ENCODE results near the gene TEDC1. TPM values are rescaled to one million over a fixed set of nuclear protein-coding genes. Genes with fewer than 3 reads are reported as not detected.

Gene TEDC1
- total RNA-seq, 2 donors from 2014 or later = 25.1 to 59.2 TPM

DNA sequence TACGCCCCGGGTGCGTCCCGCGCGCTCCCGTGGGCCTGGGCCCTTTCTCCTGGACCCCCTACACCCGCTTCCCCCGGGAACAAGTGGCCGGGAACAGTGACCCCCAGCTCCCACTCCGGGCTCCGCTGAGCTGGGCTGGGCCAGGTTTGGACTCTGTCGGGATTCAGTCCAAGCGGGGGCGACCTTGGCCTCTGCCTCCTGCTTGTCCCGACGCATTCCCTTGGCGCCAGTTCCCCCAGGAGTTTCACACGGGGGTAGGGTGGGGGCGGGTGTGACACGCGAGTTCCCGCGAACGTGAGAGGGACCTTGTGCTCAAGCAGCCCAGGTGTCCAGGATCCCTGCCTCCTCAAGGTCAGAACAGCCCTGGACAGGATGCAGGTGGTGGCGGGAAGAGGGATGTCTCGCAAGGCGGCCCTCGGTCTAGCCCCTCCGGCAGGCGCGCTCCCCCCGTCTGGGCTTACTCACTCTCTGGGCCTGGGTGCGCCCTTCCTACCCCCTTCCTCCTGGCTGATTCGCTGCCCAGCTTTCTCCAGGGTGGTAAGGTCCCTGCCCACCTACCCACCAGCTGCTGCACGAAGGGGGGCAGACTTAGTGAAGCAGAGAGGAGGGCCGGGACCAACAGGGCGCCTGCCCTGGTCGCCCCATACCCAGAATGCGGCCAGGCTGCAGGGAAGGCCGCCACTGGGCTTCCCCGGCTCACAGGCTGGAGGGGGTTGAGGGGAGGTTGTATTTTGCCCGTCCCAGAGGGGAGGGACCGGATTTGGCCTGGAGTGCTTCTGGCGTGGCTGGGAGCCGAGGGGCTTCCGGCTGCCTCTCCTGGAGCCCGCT lies 15.6 kb upstream of the TEDC1 start:
- DNase-seq (ENCODE audit: low spot score) (no peak), ATAC-seq (no peak)
- no peaks in the 10 kb centered on the region for H3K36me3 Mint-ChIP-seq
- peaks cover 9% of the 10 kb centered on the region in 2 donors for H3K4me1 Mint-ChIP-seq (ENCODE audit: low read depth in 2 of 2)
- H3K27me3 Mint-ChIP-seq = no peaks in the 10 kb centered on the region
- H3K27ac Mint-ChIP-seq = no peak overlapping the region
- peak overlapping the region; percentile 8 for H3K4me3 Mint-ChIP-seq
- H3K9me3 Mint-ChIP-seq = no peaks in the 10 kb centered on the region

- Mint-ChIP-seq H3K9me3 (no peaks in the 10 kb centered on the region), H3K36me3 (no peaks in the 10 kb centered on the region), H3K27me3 (no peaks in the 10 kb centered on the region), H3K4me1 (ENCODE audit: low read depth in 2 of 2) (peaks cover 11 to 17% of the 10 kb centered on the region in 2 donors), H3K4me3 (no peak overlapping the region), H3K27ac (no peak overlapping the region)
- ATAC-seq = no peak
- DNase-seq (ENCODE audit: low spot score) = no peak
These were observed 14.8 kb upstream of the TEDC1 start for GRCh38 chr14:105476097-105476830.

DNA sequence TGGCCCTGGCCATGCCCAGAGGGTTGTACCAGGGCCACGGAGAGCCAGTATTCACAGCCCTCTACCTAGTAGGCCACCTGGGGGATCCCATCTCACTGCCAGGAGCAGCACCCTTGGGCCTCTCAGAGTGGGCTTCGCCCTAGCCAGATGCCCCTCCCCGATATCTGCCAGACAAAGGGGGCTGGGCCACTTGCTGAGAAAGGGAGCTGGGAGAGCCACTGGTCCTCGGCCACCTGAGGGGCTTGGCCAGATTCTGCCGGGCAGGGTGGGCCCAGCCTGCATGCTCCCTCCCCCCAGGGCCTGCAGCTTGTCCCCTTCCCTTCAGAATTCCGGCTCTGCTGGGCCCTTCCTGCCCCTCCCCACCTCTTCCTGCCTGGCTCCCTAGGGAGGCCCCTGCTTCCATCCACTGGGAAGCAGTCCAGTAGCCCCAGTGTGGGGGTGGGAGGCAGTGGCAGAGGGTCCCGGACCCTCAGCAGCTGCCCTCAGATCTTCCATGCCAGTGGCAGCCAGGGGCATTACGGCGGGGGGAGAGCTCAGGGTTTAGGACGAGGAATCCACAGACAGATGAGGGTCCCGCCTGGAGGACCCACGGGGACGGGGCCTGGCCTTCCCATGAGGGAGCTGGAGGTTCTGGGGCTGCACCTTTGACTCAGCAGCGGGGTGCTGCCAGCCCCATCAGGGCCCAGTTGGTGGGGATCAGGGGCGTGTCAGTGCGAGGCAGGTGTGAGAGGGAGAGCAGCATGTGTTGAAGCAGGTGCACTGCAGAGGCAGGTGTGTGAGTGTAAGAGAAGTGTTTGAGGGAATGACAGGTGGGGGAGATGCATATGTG lies 14.0 kb upstream of the TEDC1 start:
- H3K27me3 Mint-ChIP-seq = no peaks in the 10 kb centered on the region
- no peak overlapping the region for H3K4me3 Mint-ChIP-seq
- DNase-seq (ENCODE audit: low spot score) (no peak), ATAC-seq (no peak)
- H3K36me3 Mint-ChIP-seq = no peaks in the 10 kb centered on the region
- peak overlapping the region; percentile 9 to 53 for H3K27ac Mint-ChIP-seq
- peaks cover 15 to 23% of the 10 kb centered on the region in 2 donors for H3K4me1 Mint-ChIP-seq (ENCODE audit: low read depth in 2 of 2)
- no peaks in the 10 kb centered on the region for H3K9me3 Mint-ChIP-seq

DNA sequence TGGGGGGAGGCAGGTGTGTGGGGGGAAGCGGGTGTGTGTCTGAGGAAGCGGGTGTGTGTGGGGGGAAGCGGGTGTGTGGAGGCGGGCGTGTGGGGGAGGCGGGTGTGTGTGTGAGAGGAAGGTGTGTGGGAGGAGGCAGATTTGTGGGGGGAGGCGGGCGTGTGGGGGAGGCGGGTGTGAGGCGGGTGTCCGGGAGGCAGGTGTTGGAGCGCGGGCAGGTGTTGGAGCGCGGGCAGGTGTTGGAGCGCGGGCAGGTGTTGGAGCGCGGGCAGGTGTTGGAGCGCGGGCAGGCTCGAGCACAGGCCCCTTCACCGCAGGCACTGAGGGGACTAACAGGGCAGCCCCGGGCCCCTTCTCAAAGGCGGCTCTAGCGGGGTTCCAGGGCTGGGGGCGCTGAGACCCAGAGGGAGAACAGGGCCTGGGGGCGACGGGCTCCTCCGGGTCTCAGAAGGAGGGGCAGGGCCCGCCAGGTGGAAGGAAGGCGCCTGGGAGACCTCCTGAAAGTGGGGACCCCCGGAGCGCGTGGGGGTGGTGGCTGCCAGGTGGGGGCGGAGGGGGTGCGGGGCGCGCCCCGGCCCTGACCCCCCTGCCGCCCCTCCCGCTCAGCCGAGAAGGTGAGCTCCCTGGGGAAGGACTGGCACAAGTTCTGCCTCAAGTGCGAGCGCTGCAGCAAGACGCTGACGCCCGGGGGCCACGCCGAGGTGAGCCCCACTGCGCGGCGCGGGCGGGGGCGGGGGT lies 13.2 kb upstream of the TEDC1 start:
- Mint-ChIP-seq H3K9me3 (no peaks in the 10 kb centered on the region), H3K4me1 (ENCODE audit: low read depth in 2 of 2) (peaks cover 20 to 27% of the 10 kb centered on the region in 2 donors), H3K36me3 (no peaks in the 10 kb centered on the region), H3K27ac (peak overlapping the region; percentile 9 to 53), H3K27me3 (no peaks in the 10 kb centered on the region), H3K4me3 (no peak overlapping the region)
- ATAC-seq = no peak
- no peak for DNase-seq (ENCODE audit: low spot score)

GRCh38 chr14:105478398-105479251 lies 12.4 kb upstream of the TEDC1 start:
- H3K9me3 Mint-ChIP-seq = no peaks in the 10 kb centered on the region
- no peak for ATAC-seq
- peaks cover 20 to 27% of the 10 kb centered on the region in 2 donors for H3K4me1 Mint-ChIP-seq (ENCODE audit: low read depth in 2 of 2)
- H3K27me3 Mint-ChIP-seq = no peaks in the 10 kb centered on the region
- H3K27ac Mint-ChIP-seq = no peak overlapping the region
- no peaks in the 10 kb centered on the region for H3K36me3 Mint-ChIP-seq
- DNase-seq (ENCODE audit: low spot score) = no peak
- no peak overlapping the region for H3K4me3 Mint-ChIP-seq

- ATAC-seq (no peak), DNase-seq (ENCODE audit: low spot score) (no peak)
- Mint-ChIP-seq H3K9me3 (no peaks in the 10 kb centered on the region), H3K27ac (peak overlapping the region in 1 of 2 donors; percentile 73), H3K36me3 (no peaks in the 10 kb centered on the region), H3K27me3 (no peaks in the 10 kb centered on the region), H3K4me3 (no peak overlapping the region), H3K4me1 (ENCODE audit: low read depth in 2 of 2) (peaks cover 25 to 33% of the 10 kb centered on the region in 2 donors)
These were observed 11.5 kb upstream of the TEDC1 start for GRCh38 chr14:105479431-105480158.

- Mint-ChIP-seq H3K4me3 (no peak overlapping the region), H3K4me1 (ENCODE audit: low read depth in 2 of 2) (peaks cover 26 to 34% of the 10 kb centered on the region in 2 donors), H3K9me3 (no peaks in the 10 kb centered on the region), H3K36me3 (no peaks in the 10 kb centered on the region), H3K27me3 (no peaks in the 10 kb centered on the region), H3K27ac (peak overlapping the region in 1 of 2 donors; percentile 73)
- ATAC-seq (no peak), DNase-seq (ENCODE audit: low spot score) (no peak)
These were observed 10.8 kb upstream of the TEDC1 start for GRCh38 chr14:105480199-105480746.

GRCh38 chr14:105480807-105481801 lies 9.9 kb upstream of the TEDC1 start:
- Mint-ChIP-seq H3K4me1 (ENCODE audit: low read depth in 2 of 2) (peaks cover 32 to 34% of the 10 kb centered on the region in 2 donors), H3K9me3 (no peaks in the 10 kb centered on the region), H3K4me3 (peak overlapping the region; percentile 56), H3K36me3 (no peaks in the 10 kb centered on the region), H3K27ac (peak overlapping the region; percentile 70 to 73), H3K27me3 (no peaks in the 10 kb centered on the region)
- peak; percentile 87 for DNase-seq (ENCODE audit: low spot score)
- peak; percentile 75 to 82 for ATAC-seq

DNA sequence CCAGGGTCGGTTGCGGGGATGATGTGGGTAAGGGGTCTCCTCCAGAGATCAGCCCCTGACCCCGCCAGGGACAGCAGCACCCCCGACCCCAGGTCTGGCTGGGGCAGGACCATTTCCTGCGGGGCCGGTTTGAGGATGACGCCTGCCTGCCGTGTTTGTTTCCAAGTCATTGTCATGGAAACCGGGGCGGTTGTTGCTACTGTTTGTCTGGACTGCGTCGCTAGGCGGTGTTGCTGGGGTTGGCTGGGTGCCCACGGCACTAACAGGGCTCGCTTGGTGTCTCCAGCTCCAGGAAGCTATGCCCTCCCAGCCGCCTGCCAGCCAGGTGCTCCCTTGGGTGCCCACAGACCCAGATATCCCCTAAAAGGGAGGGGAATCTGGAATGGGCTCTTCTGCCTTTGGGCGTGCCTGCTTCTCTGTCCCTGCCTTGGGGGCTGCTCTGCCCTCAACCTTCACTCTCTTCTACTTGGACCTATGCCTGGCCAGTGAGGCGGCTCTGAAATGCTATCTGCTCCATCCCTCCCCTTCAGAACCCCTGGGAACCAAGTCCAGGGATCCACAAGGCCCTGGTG lies 9.1 kb upstream of the TEDC1 start:
- peaks cover 32 to 34% of the 10 kb centered on the region in 2 donors for H3K4me1 Mint-ChIP-seq (ENCODE audit: low read depth in 2 of 2)
- peak overlapping the region; percentile 56 for H3K4me3 Mint-ChIP-seq
- DNase-seq (ENCODE audit: low spot score) = peak; percentile 90

DNA sequence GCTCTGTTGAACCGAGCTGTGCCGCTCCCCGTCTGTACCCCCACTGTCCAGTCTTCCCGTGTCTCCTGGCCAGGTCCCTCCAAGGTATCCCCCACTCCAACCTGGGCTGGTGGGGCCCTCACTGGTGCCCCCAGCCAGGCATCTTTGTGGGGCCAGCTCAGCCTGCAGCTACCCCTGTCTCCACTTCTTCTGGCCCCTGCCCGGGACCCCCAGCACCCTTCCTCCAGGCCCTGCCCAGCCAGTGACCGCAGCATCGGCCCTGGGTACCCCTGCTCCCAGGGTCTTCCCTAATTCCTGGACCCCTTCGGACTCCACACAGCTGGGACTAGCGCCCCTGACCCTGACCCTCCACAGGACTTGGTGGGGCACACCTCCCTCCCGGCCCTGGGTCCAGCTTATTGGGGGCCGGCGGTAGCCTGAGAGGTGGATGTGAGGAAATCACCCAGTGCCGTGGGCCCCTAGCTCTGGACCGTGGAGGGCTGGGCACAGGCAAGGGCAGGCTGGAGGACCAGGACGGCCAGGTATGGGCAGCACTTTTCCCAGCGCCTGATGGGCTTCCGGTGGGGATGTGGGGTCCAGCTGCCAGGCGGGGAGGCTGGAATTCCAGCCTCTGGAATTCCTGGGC lies 8.4 kb upstream of the TEDC1 start:
- Mint-ChIP-seq H3K36me3 (no peaks in the 10 kb centered on the region), H3K4me3 (peak overlapping the region; percentile 56), H3K4me1 (ENCODE audit: low read depth in 2 of 2) (peaks cover 26 to 28% of the 10 kb centered on the region in 2 donors), H3K9me3 (no peaks in the 10 kb centered on the region), H3K27ac (peak overlapping the region; percentile 70 to 73), H3K27me3 (no peaks in the 10 kb centered on the region)
- no peak for ATAC-seq
- DNase-seq (ENCODE audit: low spot score) = no peak

More for the DNA sequence above, 9.1 kb upstream of the TEDC1 start:
- Mint-ChIP-seq H3K27ac (peak overlapping the region; percentile 70 to 73), H3K27me3 (no peaks in the 10 kb centered on the region), H3K9me3 (no peaks in the 10 kb centered on the region), H3K36me3 (no peaks in the 10 kb centered on the region)
- ATAC-seq = peak; percentile 75 to 79
